Eye (tissue), 1 donor: ENCODE results near the gene PRCC.
"Not testable (repeated sequence)": the region's sequence is repeated elsewhere in the genome, so short reads cannot be mapped to it uniquely, and the experiment has no call there.

Experiments
- DNase-seq: peaks from one replicate; pipeline ENCODE4 v3.0.0-alpha.2; 2015

The PRCC gene

DNA sequence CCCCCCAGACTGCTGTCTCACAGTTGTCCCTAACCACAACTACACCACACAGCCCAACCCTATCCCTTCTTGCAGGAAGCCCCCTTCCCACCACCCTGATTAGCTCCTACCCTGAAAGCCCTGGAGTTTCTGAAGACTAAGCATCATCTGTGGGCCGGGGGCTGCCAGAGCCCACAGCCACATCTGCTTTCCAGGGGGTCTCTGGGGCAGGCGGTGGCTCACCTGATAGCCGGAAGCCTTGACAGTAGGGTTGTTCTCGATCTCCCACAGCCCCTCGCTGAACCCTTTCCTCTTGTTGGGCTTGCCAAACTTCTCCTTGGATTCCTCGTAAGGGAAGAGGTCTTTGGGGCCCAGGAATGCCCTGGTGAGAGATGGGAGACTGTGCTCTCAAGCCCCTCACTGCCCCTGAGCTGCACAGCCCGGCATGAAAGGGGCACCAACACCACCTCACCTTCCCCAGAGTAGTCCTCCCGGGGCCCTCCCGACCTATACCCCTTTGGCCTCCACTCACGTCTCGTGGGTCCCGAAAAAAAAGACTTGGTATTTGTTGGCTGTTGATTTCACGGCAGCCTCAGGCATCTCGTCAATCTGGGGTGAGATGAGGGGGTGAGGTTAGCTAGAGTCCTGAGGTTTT, 22.4 kb upstream of the PRCC start:
- no peak for DNase-seq

DNA sequence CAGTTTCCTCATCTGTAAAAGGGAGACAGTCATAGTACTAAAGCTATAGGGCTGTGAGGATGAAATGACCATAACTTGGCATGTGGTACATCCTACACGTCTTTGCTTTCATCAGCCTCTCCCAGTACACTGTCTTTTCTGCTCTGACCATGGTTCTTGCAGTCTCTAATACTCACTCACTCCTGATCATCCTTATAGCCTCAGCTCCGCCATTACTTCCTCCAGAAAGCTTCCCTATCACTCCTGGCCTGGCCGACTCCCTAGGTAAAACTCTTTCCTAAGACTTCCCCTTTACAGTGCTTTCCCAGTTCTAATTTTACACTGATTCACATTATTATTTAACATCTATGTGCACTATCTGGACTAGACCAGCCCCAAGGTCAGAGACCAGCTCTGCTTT, 21.5 kb upstream of the PRCC start:
- DNase-seq, result no peak

DNA sequence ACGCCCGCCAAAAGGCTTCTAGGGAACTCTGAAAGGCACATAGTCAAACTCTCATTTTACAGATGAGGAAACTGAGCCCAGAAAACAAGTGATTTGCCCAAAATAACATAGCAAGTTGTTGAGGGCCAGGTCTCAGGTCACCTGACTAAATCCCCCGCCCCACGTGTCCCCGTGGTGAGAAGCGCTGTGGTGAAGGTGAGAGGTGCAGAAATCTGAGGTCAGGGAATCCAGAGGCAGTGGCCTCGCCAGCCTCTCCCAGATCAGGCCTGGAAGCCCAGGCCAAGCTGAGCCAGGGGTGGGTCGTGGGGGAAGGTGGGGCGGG, 21.0 kb upstream of the PRCC start:
- DNase-seq, result no peak

DNA sequence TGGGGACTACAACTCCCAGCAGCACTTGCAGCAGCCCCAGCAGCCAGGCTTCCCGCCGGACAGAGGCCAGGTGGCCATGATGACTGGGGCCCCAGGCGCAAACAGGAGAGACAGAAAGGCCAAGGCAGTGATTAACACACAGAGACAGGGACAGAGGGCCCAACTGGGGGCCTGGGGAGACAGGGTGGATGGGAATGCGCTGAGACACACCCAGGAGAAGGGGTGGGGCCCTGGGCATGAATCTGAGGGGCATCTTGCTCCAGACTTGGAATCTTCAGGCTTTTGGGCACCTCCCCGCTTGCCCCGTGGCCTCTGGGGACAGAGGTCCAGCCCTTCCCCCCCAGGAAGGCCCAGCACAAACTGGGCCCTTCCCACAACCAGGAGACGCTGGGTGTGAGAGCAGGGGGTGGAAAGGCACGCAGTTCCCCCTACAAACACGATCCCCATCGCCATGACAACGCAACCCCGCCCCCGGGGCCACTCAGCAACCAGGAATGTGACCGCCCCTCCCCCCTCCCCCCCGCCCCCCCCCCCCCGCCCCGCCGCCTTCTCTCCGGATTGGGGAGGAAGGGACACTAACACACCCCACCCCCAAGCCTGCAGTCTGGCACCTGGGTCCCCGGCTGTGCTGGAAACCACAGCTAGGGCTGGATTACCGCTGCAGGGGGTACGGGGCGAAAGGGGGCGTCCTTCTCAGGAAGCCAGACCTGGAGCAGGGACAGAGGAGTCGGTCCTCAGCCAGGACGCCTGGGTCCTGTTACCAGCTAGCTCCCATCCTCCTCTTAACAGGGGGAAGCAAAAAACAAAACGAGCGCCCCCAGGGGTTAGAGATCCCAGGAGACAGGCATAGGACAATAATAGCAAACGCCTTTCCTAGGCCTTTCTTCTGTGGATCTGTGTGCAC, 20.4 kb upstream of the PRCC start:
- DNase-seq, result peak; percentile 96

DNA sequence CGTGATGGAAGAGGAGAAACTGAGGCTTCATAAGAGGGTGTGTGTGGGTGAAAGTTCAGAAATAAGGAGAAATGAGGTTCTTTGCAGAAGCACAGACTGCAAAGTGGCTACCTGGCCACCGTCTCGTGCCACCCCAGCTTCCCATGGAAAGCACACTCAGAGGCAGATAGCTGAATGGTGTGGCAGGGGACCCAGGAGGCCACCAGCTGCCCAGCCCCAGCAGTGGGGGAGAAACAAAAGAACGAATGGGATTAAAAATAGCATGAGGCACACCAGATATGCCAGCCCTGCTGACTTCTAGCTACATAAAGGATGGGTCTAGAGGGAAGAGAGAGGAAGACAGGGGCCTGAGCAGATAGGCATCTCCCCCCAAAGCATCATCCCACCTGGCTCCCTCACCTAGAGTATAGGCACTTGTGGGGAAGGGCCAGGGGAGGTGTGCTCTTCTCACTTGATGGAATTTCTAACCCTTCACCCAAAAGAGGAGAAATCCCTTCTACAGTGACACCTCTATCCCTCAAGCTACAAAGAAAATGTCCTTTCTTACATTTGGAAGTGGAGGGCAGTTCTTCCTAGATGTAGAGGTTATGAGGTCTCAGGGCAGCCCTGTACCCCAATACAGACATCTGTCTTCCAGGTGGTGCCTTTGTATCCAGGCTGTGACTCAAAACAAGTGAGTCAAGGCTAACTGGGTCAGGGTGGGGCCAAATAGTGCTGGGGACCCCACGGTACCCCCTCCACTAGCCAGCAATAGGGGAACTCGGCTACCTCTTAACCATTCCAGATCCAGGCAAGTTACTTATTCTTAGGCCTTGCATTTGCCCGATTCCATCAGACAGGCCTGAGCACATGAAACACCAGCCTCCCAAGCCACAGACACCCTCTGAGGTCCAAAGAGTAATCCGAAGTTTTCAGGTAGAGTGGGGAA, 19.3 kb upstream of the PRCC start:
- peak; percentile 38 for DNase-seq

DNA sequence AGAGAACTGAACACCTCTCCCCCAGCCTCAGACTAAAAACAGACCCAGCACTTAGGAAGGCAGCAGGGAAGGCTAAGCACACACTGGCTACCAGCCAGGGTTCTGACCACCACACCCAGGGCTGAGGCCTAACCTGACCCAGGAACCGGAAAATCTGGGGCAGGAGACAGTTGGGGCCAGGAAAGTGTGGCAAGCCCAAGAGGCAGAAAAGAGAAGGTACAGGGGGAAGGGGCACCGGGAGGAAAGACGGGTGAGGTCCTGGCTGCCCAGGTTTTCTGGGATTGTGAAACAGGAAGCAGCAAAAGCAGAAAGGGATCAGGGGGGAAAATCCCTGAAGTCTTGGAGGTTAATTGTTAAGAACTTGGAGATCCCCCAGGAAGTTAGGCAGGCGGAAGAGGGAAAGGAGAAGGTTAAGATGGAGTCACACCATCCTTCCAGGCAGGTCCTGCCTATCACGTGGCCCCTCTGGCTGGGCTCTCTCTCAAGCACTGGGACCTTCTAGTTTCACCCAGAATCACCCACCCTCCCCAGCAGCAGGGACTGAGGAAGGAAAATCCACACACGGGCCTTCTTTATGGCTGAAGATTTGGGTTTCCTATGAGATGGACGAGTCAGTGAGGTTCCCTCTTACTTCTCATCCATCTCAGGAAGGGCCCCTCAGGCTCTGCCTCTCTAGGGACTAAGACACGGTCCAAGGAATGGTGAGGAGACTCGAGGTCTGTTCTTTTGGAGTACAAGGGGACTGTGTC, 18.5 kb upstream of the PRCC start:
- DNase-seq, result peak; percentile 24

DNA sequence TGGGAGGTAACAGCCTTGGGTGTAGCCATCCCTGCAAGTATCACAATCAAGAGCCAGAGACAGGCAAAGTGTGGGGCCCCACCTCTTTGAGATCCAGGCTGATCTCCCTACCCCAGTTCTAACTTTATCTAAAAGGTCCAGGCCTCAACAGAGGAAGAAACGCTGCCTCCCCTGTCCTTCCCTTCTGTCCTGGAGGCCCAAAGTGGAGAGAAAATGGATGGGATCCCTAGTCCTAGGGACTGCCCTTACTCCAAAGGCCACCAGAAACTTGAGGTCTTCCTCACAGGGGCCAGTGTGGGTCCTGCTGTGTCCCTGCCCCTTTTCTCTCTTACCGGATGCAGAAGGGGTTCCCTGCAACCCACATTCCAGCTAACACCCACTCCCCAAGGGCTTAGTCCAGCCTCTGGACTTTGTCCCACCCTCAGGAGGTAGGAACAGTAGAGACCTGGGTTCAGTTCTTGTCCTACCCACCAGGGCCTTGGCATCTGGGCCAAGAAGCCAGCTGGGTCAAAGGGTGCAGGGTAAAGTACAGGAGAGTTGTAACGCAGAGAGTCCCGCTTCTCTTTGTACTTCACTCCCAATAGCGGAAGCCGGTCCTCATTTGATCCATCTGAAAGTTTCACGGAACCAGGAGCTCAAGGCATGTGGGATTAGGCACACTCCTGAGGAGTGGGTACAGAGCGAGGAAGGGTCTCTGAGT, 17.8 kb upstream of the PRCC start:
- DNase-seq, result no peak

DNA sequence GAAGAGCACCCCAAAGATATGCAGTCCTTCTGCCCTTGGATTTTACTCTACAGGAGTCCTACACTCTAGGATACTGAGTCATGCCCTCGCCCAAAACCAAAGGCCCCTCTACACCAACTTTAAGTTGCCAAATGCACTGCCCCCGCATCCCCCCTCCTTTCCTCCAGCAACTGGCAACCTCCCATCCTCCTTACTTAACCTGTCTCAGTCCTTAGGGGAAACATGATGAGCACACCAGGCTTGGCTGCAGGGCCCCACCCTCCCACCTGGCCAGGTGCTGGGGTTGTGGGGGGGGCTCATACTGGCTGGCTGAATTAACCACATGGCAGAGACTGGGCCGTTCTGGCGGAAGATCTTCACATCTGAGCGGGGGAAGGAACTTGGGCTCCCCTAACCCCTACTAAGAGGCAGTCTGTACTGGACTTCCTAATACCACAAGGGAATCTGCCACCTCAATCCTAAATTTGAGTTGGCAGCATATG, 17.1 kb upstream of the PRCC start:
- DNase-seq, result peak; percentile 13

DNA sequence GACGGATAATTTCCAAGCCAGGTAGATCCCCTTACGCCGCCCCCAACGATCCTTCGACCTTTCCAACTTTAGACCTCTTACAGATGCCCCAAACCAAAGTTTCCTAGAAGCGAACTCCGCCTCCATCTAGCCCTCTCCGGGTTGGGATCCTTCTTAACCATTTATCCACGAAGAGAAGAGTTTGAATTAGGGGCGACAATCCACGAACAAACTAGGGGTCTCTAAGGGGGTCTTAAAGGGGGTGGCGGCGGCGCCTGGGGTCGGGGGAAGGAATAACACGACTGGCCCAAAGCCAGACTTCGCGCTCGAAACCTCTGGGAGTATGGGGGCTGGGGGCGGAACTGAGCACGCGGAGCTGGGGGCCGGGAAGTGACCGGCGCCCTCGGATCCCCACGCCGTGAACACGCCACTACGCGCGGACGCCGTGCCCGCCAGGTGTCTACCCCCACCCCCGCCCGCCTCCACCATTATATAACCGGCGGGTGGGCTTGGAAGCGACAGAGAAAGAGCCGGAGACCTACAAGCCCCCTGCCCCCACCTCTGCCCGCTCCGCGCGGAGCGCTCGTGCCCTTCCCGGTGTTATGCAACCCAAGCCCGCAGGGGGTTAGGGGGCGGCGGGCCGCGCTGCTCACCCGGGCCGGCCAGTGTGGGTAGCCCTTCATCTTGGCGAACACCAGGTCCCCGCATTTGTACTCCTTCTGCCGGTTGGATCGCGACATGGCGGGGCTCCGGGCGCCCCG, 16.5 kb upstream of the PRCC start:
- peak; percentile 74 for DNase-seq

DNA sequence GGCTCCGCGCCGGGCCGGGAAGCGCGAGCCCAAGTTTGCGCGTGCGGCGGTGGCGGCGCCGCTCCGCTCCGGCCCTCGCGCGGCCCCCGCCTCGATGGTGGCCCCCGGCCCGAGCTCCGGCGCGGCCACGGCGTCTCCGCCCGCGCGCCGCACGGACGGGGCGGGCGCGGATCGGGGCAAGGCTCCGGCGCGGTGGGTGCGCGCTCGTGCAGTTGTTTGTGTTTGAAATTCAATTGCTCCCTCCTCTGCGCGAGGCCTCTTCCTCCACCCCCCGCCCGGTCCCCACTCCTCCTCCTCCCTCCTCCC, 15.9 kb upstream of the PRCC start, which contains the start of gene HDGF:
Gene HDGF (minus strand): TSS at position 225 of the 306 bp plus-strand sequence. CDS start 246 bp downstream, outside the sequence.
- DNase-seq, result no peak

DNA sequence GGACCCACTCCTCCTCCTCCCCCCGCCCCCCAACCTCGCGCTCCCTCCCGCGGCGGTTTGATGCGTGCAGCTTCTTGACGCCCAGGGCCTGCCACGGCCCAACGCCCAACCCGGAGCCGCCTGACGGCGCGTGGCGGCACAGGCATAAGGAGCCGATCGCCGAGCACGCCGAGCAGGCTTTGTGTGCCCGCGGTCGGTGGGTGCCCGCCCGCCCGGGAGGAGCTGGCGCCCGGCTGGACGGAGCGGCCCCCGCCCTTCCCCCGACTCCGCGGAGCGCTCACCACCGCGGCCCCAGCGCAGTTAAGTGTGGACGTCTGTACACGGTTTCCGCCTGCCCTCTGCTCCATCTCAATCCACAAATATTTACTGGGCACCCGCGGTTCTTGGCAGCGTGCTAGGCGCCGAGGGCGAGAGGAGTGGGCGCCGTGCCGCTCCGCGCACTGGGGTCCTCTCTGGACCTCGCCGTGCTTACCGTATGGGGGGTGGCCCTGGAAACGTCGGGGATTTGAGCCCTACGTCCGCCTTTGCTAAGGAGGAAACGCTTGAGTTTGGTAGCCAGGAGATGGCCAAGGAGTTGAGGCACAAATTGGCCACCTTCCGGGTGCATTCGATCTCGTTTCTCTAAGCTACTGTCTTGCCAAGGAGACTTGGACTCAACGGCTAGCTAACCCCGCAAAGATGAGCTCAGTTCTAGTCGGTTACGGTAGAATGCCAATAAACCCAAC, 15.4 kb upstream of the PRCC start:
- DNase-seq, result peak; percentile 98

DNA sequence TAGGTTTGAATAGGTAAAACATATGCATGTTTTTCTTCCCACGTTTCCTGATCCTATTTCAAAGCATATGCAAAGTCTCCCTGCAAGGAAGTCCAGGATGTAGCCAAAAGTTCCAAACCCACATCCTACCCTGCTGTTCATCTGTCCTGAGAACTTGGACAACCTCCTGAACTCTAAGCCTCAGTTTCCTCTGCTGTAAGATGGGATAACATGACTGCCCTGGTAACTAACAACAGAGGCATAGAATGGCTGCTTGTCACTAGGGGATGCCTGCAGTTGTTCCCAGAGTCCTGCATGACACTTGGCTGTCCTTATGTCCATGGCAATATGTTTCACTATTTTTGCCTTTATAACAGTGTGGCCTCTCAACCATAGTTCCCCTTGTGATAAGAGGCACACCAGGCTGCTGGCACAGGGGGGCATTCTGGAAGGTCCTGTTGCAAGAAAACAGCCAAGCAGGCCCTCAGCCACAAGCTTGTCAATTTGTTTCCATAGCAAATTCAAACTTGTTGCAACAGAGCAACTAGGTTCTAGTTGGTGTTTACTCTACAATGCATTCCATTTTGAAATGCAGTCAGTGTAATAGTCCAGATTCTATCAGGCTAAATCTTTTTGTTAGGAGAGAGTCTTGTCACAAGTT, 14.4 kb upstream of the PRCC start:
- DNase-seq, result peak; percentile 8

DNA sequence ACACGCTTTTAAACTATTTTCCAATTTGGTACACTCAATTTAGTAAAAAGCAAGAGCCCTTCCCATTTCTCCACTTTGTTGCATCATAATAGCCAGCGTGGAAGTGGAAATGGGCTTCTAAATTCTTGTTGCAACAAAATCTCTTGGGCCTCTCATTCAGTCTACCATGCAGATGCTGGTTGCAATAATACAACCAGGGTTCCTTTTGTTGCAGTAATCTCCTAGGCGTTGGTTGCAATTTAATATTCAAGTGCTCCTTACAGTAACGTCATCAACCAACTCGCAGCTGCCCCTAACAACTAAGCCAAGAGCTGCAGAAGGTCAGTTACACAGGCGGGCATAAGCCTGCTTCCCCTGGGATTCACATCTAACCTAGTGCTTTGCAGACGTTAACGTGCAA, 13.1 kb upstream of the PRCC start:
- DNase-seq, result peak; percentile 15

DNA sequence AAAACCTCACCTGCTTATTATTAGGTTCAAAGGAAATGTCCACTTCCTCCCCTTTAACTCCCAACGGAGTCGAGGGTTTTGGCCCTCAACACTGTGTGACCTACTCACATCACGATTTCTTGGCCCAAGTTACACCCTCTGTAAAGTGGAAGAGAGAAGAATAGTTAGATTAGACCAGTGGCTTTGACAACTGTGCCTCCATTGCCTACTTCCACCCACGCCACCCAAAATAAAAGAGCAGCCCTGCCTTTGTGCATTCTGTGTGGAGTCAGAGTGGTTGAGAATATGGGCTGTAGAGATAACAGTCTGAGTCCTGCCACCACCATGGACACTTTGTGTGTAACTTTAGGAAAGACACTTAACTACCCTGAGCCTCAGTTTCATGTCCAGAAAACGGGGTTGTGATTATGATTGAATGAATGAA, 11.8 kb upstream of the PRCC start:
- DNase-seq, result no peak

DNA sequence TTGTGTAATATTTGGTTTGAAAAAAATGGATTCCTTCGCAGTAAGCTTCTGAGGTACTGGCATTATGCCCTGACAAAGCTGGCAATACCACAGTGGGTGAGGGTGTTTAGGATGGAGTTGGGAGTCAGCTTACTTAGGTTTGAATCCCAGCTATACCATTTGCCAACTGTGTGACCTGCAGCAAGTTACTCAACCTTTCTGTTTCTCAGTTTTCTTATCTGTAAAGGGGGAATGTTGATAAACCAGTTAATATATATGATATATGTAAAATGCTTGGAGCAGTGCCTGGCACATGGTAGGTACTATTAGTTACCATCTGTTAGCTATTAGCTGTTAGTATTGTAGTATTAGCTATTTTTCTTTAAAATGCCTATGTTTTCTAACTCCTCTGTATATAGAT, 11.0 kb upstream of the PRCC start:
- DNase-seq, result no peak

DNA sequence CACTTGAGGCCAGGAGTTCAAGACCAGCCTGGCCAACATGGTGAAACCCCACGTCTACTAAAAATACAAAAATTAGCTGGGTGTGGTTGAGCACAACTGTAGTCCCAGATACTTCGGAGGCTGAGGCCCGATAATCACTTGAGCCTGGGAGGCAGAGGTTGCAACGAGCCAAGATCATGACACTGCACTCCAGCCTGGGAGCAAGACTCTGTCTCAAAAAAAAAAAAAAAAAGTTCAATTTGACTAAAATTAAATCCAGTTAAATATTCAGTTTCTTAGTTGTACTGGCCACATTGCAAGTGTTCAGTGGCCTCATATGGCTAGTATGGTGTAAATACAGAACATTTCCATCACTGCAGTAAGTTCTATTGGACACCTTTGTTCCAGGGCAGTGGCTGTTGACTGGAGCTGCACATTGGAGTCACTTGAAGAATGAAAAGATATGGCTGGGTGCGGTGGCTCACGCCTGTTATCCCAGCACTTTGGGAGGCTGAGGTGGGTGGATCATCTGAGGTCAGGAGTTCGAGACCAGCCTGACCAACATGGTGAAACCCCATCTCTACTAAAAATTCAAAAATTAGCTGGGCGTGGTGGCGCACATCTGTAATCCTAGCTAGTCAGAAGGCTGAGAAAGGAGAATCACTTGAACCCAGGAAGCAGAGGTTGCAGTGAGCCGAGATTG, 9.6 kb upstream of the PRCC start:
- DNase-seq, result not testable (repeated sequence)

DNA sequence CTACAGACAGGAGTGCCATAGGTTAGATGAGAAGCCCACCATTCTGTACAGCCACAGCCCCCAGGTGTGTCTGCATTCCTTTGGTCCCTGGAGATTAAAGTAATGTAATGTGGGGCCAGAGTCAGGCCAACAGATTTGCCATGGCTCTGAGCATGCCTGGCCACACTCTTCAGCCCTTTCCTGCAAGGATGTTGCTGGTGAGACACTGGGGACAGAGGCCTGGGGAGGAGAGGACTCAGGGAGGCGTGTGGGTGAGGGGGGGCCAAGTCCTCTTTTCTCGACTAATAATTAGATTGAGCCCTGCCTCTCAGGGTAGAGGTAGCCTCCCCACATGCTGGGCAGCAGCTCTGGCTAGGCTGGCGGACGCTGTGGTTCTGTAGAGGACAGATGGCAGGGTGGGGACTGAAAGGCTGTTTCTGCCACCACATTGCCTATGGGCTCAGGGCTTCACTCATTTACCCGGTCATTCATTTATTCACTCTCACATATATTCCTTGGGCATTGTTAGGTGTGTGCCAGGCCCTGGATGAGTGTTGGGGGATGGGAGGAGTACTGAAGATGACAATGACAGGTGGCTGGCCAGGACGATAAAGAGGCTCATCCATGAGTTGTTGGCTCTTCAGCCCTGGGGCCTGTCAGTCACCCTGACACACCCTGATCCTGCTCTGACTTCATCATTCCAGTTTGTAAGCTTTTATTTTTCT, 7.1 kb upstream of the PRCC start:
- DNase-seq, result peak; percentile 56

DNA sequence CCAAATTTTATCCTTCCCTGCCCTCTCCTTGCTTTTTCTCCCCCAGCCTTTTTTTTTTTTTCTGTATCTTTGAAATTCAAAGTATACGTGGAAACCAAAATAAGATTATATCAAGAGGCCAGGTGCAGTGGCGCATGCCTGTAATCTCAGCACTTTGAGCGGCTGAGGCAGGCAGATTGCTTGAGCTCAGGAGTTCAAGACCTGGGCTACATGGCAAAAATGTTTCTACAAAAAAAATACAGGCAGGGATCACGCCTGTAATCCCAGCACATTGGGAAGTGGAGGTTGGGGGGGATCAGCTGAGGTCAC, 6.6 kb upstream of the PRCC start:
- no peak for DNase-seq

DNA sequence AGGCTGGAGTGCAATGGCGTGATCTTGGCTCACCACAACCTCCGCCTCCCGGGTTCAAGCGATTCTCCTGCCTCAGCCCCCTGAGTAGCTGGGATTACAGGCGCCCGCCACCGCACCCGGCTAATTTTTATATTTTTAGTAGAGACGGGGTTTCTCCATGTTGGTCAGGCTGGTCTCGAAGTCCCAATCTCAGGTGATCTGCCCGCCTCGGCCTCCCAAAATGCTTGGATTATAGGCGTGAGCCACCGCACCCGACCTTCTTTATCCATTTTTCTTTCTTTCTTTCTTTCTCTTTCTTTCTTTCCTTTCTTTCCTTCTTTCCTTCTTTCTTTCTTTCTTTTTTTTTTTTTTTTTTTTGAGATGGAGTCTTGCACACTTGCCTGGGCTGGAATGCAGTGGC, 2.2 kb upstream of the PRCC start:
- DNase-seq, result not testable (repeated sequence)
